T follicular helper cell (primary cell): ENCODE data around the gene SHMT1.
"Not testable (repeated sequence)": the region's sequence is repeated elsewhere in the genome, so short reads cannot be mapped to it uniquely, and the experiment has no call there.

Experiments
- DNase-seq: peaks from one replicate; pipeline ENCODE4 v3.0.0-alpha.2; 2020; ENCODE audit warnings: low read depth

SHMT1 gene

GRCh38 chr17:18378614-18379013 lies 15.3 kb upstream of the SHMT1 start:
- not testable (repeated sequence) for DNase-seq

- no peak for DNase-seq
Observed at GRCh38 chr17:18378205-18378505, 14.8 kb upstream of the SHMT1 start.

GRCh38 chr17:18377437-18378204 lies 14.3 kb upstream of the SHMT1 start, which contains the start of gene EVPLL:
Gene EVPLL, plus strand, starts transcription at chr17:18377778. Its CDS starts 3,160 bp downstream, at chr17:18380938.
- no peak for DNase-seq

GRCh38 chr17:18374216-18374615 lies 10.9 kb upstream of the SHMT1 start:
- no peak for DNase-seq

- DNase-seq, result not testable (repeated sequence)
Observed at GRCh38 chr17:18373181-18373580, 9.8 kb upstream of the SHMT1 start.

- DNase-seq, result no peak
Observed at GRCh38 chr17:18371455-18371854, 8.1 kb upstream of the SHMT1 start.

- DNase-seq, result no peak
Observed at GRCh38 chr17:18370761-18371160, 7.4 kb upstream of the SHMT1 start.

GRCh38 chr17:18368946-18369345 lies 5.6 kb upstream of the SHMT1 start:
- no peak for DNase-seq

GRCh38 chr17:18364166-18364565 lies 816 bp upstream of the SHMT1 start:
- no peak for DNase-seq

- no peak for DNase-seq
Observed at GRCh38 chr17:18362698-18363100, 651 bp downstream of the SHMT1 start.

- DNase-seq, result no peak
Observed at GRCh38 chr17:18361837-18362697, 1.3 kb downstream of the SHMT1 start.

GRCh38 chr17:18360518-18360917 lies 2.8 kb downstream of the SHMT1 start:
- DNase-seq, result no peak

GRCh38 chr17:18356624-18357023 lies 6.7 kb downstream of the SHMT1 start:
- no peak for DNase-seq

GRCh38 chr17:18353541-18353940 lies 9.8 kb downstream of the SHMT1 start:
- DNase-seq, result no peak

- no peak for DNase-seq
Observed at GRCh38 chr17:18344021-18344420, 19.3 kb downstream of the SHMT1 start.

GRCh38 chr17:18339933-18340332 lies 23.4 kb downstream of the SHMT1 start:
- no peak for DNase-seq

- not testable (repeated sequence) for DNase-seq
Observed at GRCh38 chr17:18338158-18338557, 25.2 kb downstream of the SHMT1 start.

- no peak for DNase-seq
Observed at GRCh38 chr17:18332909-18333489, 30.4 kb downstream of the SHMT1 start.

- DNase-seq, result no peak
Observed at GRCh38 chr17:18331879-18332278, 31.5 kb downstream of the SHMT1 start.

GRCh38 chr17:18328643-18329204 lies 34.6 kb downstream of the SHMT1 start:
- no peak for DNase-seq

- no peak for DNase-seq
Observed at GRCh38 chr17:18327556-18327955, 35.8 kb downstream of the SHMT1 start.

- DNase-seq, result no peak
Observed at GRCh38 chr17:18327093-18327492, 36.3 kb downstream of the SHMT1 start.

GRCh38 chr17:18326572-18326971 lies 36.8 kb downstream of the SHMT1 start:
- DNase-seq, result no peak
